CD4-positive, alpha-beta T cell (primary cell): ENCODE measurements around the gene SERPINA5. TPM values are rescaled to one million over a fixed set of nuclear protein-coding genes. Genes with fewer than 3 reads are reported as not detected.

ENCODE experiments used
- ATAC-seq: fragments of 200-7000 bp; cut with Tn5 transposase; one replicate; pipeline ENCODE4 v1.10.0; 2022; ENCODE audit warnings: mild to moderate bottlenecking; ENCODE audit not compliant: poor library complexity
- CTCF ChIA-PET: fragments of 350-600 bp; sonication (Branson Sonifier 250); formaldehyde crosslinking; loops from one replicate; lab custom pipeline; 2021; ENCODE audit warnings: antibody characterized with exemption, inconsistent platforms; lab: Charles Lee
- POLR2A ChIA-PET: fragments of 350-600 bp; sonication (Branson Sonifier 250); formaldehyde crosslinking; loops from one replicate; lab custom pipeline; 2021; ENCODE audit warnings: antibody characterized with exemption, inconsistent platforms; lab: Charles Lee
- DNase-seq, 14 experiments: peaks; one replicate each; pipeline ENCODE4 v3.0.0-alpha.2; 2013 to 2020; ENCODE audit warnings: mixed read lengths in 2 of 14
- H3K27ac ChIP-seq, 2 donors: one replicate each; pipeline versions ENCODE4 v1.5.1 to v1.7.0; 2013; ENCODE audit warnings: low read length in 2 of 2, low read depth in 1 of 2, mild to moderate bottlenecking in 1 of 2
- H3K27me3 ChIP-seq, 2 experiments: 1 replicate in 1 of 2; 2 replicates in 1 of 2; pipeline versions ENCODE4 v1.6.1 to v1.7.0; 2013; ENCODE audit warnings: low read length in 2 of 2, control low read depth in 1 of 2, mild to moderate bottlenecking in 1 of 2, moderate library complexity in 1 of 2; ENCODE audit not compliant: insufficient read depth in 2 of 2, control insufficient read depth in 1 of 2
- H3K36me3 ChIP-seq: one replicate; pipeline ENCODE4 v1.6.1; 2013; ENCODE audit warnings: low read length, control low read depth; ENCODE audit not compliant: insufficient read depth
- H3K4me1 ChIP-seq: one replicate; pipeline ENCODE4 v1.6.1; 2013; ENCODE audit warnings: low read length, control low read depth; ENCODE audit not compliant: insufficient read depth
- H3K4me3 ChIP-seq: one replicate; pipeline ENCODE4 v1.5.1; 2013; ENCODE audit warnings: mild to moderate bottlenecking, low read length, moderate library complexity
- H3K9me3 ChIP-seq, 2 experiments: 1 replicate in 1 of 2; 2 replicates in 1 of 2; pipeline versions ENCODE4 v1.6.1 to v1.7.0; 2013; ENCODE audit warnings: low read length in 2 of 2, mild to moderate bottlenecking in 2 of 2, control low read depth in 1 of 2, moderate library complexity in 1 of 2; ENCODE audit not compliant: control insufficient read depth in 1 of 2, insufficient read depth in 1 of 2
- H3K27ac Mint-ChIP-seq: one replicate; pipeline ENCODE4 v1.8.0; 2020; ENCODE audit warnings: mixed read lengths
- H3K27me3 Mint-ChIP-seq: one replicate; pipeline ENCODE4 v1.8.0; 2021; ENCODE audit warnings: mixed read lengths
- H3K36me3 Mint-ChIP-seq: one replicate; pipeline ENCODE4 v1.8.0; 2021; ENCODE audit warnings: low read depth, mixed read lengths
- H3K4me1 Mint-ChIP-seq: one replicate; pipeline ENCODE4 v1.8.0; 2021; ENCODE audit warnings: low read depth, mixed read lengths
- H3K4me3 Mint-ChIP-seq: one replicate; pipeline ENCODE4 v1.8.0; 2020; ENCODE audit warnings: mild to moderate bottlenecking, mixed read lengths
- H3K9me3 Mint-ChIP-seq: one replicate; pipeline ENCODE4 v1.8.0; 2020; ENCODE audit warnings: mixed read lengths
- CTCF ChIP-seq: fragments of 200-600 bp; IDR thresholded peaks from one replicate; pipeline ENCODE4 v1.8.0; 2022; ENCODE audit warnings: antibody characterized with exemption, mild to moderate bottlenecking
- intact Hi-C, 2 experiments: fragments of 100-400 bp; cut with DNase I in 1 of 2; cut with micrococcal nuclease in 1 of 2; formaldehyde crosslinking; loops; one replicate each; pipeline versions ENCODE4 v1.15.1 to v1.9.0; 2023 to 2025; cut with DNase I, micrococcal nuclease
- total RNA-seq, 174 experiments: library from RNA in 2 of 174; stranded (reverse) in 2 of 174; gene quantifications; one replicate each; pipeline ENCODE4 v1.2.3 and lab custom pipeline; 2021 to 2026

The SERPINA5 gene
- total RNA-seq, 2 experiments from 2014 or later: not detected

GRCh38 chr14:94548131-94548998 is 32.9 kb upstream of the SERPINA5 start:
- Mint-ChIP-seq H3K36me3 (no peaks in the 10 kb centered on the region), H3K27me3 (peaks cover 56% of the 10 kb centered on the region), H3K27ac (no peak overlapping the region), H3K4me3 (no peak overlapping the region), H3K9me3 (peaks cover 2% of the 10 kb centered on the region), H3K4me1 (no peaks in the 10 kb centered on the region)
- Histone ChIP-seq H3K36me3 (no peaks in the 10 kb centered on the region), H3K4me1 (no peaks in the 10 kb centered on the region), H3K27ac (no peak overlapping the region), H3K9me3 (peaks cover 0 to 19% of the 10 kb centered on the region in 2 experiments), H3K27me3 (peaks cover 0 to 6% of the 10 kb centered on the region in 2 experiments), H3K4me3 (no peak overlapping the region)
- ChIA-PET POLR2A (no interaction called here), CTCF (interaction anchor here (0.6 to 1.0 kb wide), 2 partner anchors 10 to 326 kb away, joined by 4 read pairs; no protein-coding TSS in a partner anchor)
- no peak for TF ChIP-seq CTCF
- ATAC-seq: no peak
- no peak for DNase-seq
- intact Hi-C loops: no loop called here

- ATAC-seq: no peak
- Histone ChIP-seq H3K4me1 (no peaks in the 10 kb centered on the region), H3K27me3 (peaks cover 0 to 6% of the 10 kb centered on the region in 2 experiments), H3K4me3 (no peak overlapping the region), H3K9me3 (peaks cover 0 to 19% of the 10 kb centered on the region in 2 experiments), H3K36me3 (no peaks in the 10 kb centered on the region), H3K27ac (no peak overlapping the region)
- H3K36me3 Mint-ChIP-seq: no peaks in the 10 kb centered on the region
- POLR2A ChIA-PET: no interaction called here
- intact Hi-C loops: no loop called here
- H3K4me3 Mint-ChIP-seq: no peak overlapping the region
- peaks cover 5% of the 10 kb centered on the region for H3K9me3 Mint-ChIP-seq
- no peak overlapping the region for H3K27ac Mint-ChIP-seq
- TF ChIP-seq CTCF: peak; percentile 79
- CTCF ChIA-PET: interaction anchor here (0.6 to 1.0 kb wide), 2 partner anchors 11 to 327 kb away, joined by 4 read pairs; no protein-coding TSS in a partner anchor
- peaks cover 65% of the 10 kb centered on the region for H3K27me3 Mint-ChIP-seq
- H3K4me1 Mint-ChIP-seq: no peaks in the 10 kb centered on the region
- DNase-seq: peak; percentile 13 to 60 (median 31)
These were observed 31.9 kb upstream of the SERPINA5 start for GRCh38 chr14:94548999-94549985.

- no peak overlapping the region for H3K27ac Mint-ChIP-seq
- no peak for DNase-seq
- ChIA-PET CTCF (no interaction called here), POLR2A (no interaction called here)
- peaks cover 13% of the 10 kb centered on the region for H3K9me3 Mint-ChIP-seq
- no peaks in the 10 kb centered on the region for H3K36me3 Mint-ChIP-seq
- peaks cover 0 to 6% of the 10 kb centered on the region in 2 experiments for H3K27me3 ChIP-seq
- TF ChIP-seq CTCF: no peak
- no peak overlapping the region for H3K27ac ChIP-seq
- no peak overlapping the region for H3K4me3 Mint-ChIP-seq
- H3K27me3 Mint-ChIP-seq: peaks cover 73% of the 10 kb centered on the region
- no peak for ATAC-seq
- no peaks in the 10 kb centered on the region for H3K4me1 Mint-ChIP-seq
- intact Hi-C loops: loop anchor here in 1 of 2 experiments (10.0 kb wide), 1 partner anchor 415 kb away; no protein-coding TSS in a partner anchor
- no peaks in the 10 kb centered on the region for H3K36me3 ChIP-seq
- H3K4me1 ChIP-seq: no peaks in the 10 kb centered on the region
- no peak overlapping the region for H3K4me3 ChIP-seq
- H3K9me3 ChIP-seq: peaks cover 0 to 15% of the 10 kb centered on the region in 2 experiments
These were observed 31.2 kb upstream of the SERPINA5 start for GRCh38 chr14:94550041-94550440.
